ENCODE results near the gene PIH1D1. TPM values are rescaled to one million over a fixed set of nuclear protein-coding genes. Genes with fewer than 3 reads are reported as not detected.
A peak's percentile ranks its signal among the peaks of the same experiment; 100 is the strongest.

The PIH1D1 gene
- total and polyA plus RNA-seq, 2 experiments from 2014 or later = 72.1 to 79.8 TPM

DNA sequence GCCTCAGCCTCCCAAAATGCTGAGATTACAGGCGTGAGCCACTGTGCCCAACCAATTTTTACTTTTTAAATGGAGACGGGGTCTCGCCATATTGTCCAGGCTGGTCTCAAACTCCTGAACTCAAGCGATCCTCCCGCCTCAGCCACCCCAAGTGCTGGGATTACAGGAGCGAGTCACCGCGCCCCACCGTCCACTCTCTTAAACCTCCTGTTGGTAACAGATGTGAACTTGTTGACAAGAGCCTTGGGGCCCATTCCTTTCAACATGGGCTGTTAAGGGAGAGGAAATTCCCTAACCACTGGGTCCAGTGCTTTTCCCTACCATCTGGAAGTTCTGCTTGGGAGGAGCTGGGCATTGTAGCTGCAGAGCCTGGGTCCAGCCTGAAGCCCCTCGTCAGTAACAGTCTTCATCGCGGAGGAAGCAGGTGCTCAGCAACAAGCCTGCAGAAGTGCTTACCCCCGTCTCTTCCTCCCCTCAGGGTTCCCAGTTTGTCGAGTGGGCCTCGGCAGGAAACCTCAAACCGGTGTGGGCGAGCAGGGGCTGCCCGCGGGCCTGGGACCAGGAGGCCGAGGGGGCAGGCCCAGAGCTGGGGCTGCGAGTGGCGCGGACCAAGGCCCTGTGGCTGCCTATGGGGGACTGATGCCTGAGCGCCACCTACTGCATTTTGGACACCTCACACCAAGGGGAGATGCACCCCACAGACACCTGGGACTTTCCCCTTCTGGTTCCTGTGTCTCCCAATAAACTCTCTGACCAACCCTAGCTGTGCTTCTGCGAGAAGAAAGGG is 18.4 kb upstream of the PIH1D1 start:
- no peaks in the 10 kb centered on the region for H4K20me1 ChIP-seq (ENCODE audit: insufficient read depth, poor library complexity, severe bottlenecking)
- no peaks in the 10 kb centered on the region for H3K9me3 ChIP-seq (ENCODE audit: low read depth)
- no peaks in the 10 kb centered on the region for H3K79me2 ChIP-seq
- no peak overlapping the region for H2AFZ ChIP-seq
- H3K27ac ChIP-seq = no peak overlapping the region
- no peak overlapping the region for H3K4me3 ChIP-seq
- no peak for DNase-seq (ENCODE audit: low spot score)
- no peaks in the 10 kb centered on the region for H3K36me3 ChIP-seq (replicated peaks; ENCODE audit: insufficient read depth, low read depth)
- TF ChIP-seq EZH2 (IDR thresholded peaks at IDR 0.05; ENCODE audit: borderline replicate concordance) (no peak), EZH2phosphoT487 (IDR thresholded peaks at IDR 0.05; ENCODE audit: low read depth, severe bottlenecking, unreplicated experiment) (no peak)
- TF ChIP-seq, protein P1, sequence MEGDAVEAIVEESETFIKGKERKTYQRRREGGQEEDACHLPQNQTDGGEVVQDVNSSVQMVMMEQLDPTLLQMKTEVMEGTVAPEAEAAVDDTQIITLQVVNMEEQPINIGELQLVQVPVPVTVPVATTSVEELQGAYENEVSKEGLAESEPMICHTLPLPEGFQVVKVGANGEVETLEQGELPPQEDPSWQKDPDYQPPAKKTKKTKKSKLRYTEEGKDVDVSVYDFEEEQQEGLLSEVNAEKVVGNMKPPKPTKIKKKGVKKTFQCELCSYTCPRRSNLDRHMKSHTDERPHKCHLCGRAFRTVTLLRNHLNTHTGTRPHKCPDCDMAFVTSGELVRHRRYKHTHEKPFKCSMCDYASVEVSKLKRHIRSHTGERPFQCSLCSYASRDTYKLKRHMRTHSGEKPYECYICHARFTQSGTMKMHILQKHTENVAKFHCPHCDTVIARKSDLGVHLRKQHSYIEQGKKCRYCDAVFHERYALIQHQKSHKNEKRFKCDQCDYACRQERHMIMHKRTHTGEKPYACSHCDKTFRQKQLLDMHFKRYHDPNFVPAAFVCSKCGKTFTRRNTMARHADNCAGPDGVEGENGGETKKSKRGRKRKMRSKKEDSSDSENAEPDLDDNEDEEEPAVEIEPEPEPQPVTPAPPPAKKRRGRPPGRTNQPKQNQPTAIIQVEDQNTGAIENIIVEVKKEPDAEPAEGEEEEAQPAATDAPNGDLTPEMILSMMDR (IDR thresholded peaks at IDR 0.05; ENCODE audit: poor library complexity) = no peak
- no peak overlapping the region for H3K4me2 ChIP-seq
- no peaks in the 10 kb centered on the region for H3K9me2 ChIP-seq (replicated peaks; ENCODE audit: insufficient read depth)
- peaks cover 4% of the 10 kb centered on the region for H3K4me1 ChIP-seq (ENCODE audit: insufficient read depth)
- no peaks in the 10 kb centered on the region for H3K27me3 ChIP-seq
- WGBS (ENCODE audit: low lambda C conversion rate, missing lambda C conversion rate) = 95% methylated on average over 25 of the region's 25 CpGs

DNA sequence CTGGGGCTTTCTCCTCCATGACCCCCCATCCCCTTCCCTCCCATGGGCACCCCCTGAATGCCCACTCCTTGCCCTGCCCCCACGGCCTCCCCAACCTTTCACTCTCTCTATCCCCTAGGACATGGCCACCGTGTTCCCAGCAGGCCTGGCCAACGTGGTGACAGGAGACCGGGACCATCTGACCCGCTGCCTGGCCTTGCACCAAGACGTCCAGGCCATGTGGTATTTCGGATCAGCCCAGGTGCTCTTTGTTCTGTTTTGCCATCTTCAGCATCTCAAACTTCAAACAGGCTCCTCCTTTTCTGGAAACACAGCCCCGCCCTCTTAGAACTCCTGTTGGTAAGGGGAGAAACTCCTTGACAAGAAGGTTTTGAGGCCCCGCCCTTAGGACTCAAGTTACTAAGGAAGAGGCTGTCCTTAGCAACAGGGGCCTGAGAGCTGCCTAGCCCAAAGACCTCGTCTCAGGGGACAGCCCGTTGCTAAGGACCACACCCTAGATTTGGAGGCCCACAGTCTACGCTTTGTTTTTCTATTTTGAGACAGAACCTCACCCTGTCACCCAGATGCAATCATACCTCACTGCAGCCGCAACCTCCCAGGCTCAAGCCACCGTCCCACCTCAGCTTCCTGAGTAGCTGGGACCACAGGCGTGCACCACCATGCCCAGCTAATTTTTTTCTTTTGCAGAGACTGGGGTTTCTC is 17.3 kb upstream of the PIH1D1 start:
- no peaks in the 10 kb centered on the region for H3K9me2 ChIP-seq (replicated peaks; ENCODE audit: insufficient read depth)
- peaks cover 4% of the 10 kb centered on the region for H3K4me1 ChIP-seq (ENCODE audit: insufficient read depth)
- no peak overlapping the region for H2AFZ ChIP-seq
- DNase-seq (ENCODE audit: low spot score) = peak; percentile 75
- no peak overlapping the region for H3K4me2 ChIP-seq
- no peak overlapping the region for H3K4me3 ChIP-seq
- no peak for TF ChIP-seq EZH2 (IDR thresholded peaks at IDR 0.05; ENCODE audit: borderline replicate concordance)
- TF ChIP-seq, protein P1 (IDR thresholded peaks at IDR 0.05; ENCODE audit: poor library complexity) = no peak
- TF ChIP-seq EZH2phosphoT487 (IDR thresholded peaks at IDR 0.05; ENCODE audit: low read depth, severe bottlenecking, unreplicated experiment) = no peak
- H3K79me2 ChIP-seq = no peaks in the 10 kb centered on the region
- no peaks in the 10 kb centered on the region for H3K27me3 ChIP-seq
- H3K9me3 ChIP-seq (ENCODE audit: low read depth) = no peaks in the 10 kb centered on the region
- H3K36me3 ChIP-seq (replicated peaks; ENCODE audit: insufficient read depth, low read depth) = no peaks in the 10 kb centered on the region
- H3K27ac ChIP-seq = peak overlapping the region; percentile 58
- H4K20me1 ChIP-seq (ENCODE audit: insufficient read depth, poor library complexity, severe bottlenecking) = no peaks in the 10 kb centered on the region
- WGBS (ENCODE audit: low lambda C conversion rate, missing lambda C conversion rate) = 76% methylated on average over 15 of the region's 15 CpGs

DNA sequence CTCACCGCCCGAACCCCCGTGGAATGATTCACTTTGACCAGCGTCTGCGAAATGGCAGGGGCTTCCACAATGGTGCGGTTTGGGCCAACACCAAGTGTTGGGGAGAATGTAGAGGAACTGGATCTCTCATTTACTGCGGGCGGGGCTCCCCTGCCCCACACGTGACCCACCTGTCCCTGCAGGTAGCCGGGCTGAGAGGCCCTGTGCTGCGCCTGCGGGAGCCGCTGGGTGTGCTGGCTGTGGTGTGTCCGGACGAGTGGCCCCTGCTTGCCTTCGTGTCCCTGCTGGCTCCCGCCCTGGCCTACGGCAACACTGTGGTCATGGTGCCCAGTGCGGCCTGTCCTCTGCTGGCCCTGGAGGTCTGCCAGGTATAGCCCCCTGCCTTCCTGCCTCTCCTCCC is 16.6 kb upstream of the PIH1D1 start:
- Histone ChIP-seq H3K4me1 (ENCODE audit: insufficient read depth) (no peaks in the 10 kb centered on the region), H3K36me3 (replicated peaks; ENCODE audit: insufficient read depth, low read depth) (no peaks in the 10 kb centered on the region)
- no peak for TF ChIP-seq EZH2phosphoT487 (IDR thresholded peaks at IDR 0.05; ENCODE audit: low read depth, severe bottlenecking, unreplicated experiment)
- no peak for TF ChIP-seq EZH2 (IDR thresholded peaks at IDR 0.05; ENCODE audit: borderline replicate concordance)

DNA sequence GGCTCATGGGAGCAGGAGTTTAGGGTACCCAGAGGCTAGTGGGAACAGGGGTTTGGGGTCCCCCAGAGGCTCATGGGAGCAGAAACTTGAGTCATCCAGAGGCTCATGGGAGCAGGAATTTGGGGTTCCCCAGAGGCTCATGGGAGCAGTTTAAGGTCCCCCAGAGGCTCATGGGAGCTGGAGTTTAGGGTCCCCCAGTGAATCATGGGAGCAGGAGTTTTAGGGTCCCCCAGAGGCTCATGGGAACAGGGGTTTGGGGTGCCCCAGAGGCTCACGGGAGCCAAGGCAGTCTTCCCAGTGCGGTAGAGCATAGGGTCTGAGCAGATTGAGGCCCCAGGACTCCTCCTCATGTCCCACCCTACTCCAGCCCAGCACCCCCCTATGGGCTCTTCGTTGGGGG is 13.8 kb upstream of the PIH1D1 start:
- H3K27me3 ChIP-seq = no peaks in the 10 kb centered on the region
- H3K4me3 ChIP-seq = no peak overlapping the region
- no peak overlapping the region for H3K27ac ChIP-seq
- 98% methylated on average over 3 of the region's 3 CpGs for WGBS (ENCODE audit: low lambda C conversion rate, missing lambda C conversion rate)
- TF ChIP-seq EZH2phosphoT487 (IDR thresholded peaks at IDR 0.05; ENCODE audit: low read depth, severe bottlenecking, unreplicated experiment) (no peak), EZH2 (IDR thresholded peaks at IDR 0.05; ENCODE audit: borderline replicate concordance) (no peak)
- TF ChIP-seq, protein P1 (IDR thresholded peaks at IDR 0.05; ENCODE audit: poor library complexity) = no peak
- no peaks in the 10 kb centered on the region for H3K9me3 ChIP-seq (ENCODE audit: low read depth)
- no peaks in the 10 kb centered on the region for H3K9me2 ChIP-seq (replicated peaks; ENCODE audit: insufficient read depth)
- no peak for DNase-seq (ENCODE audit: low spot score)
- H3K79me2 ChIP-seq = no peaks in the 10 kb centered on the region
- H3K36me3 ChIP-seq (replicated peaks; ENCODE audit: insufficient read depth, low read depth) = no peaks in the 10 kb centered on the region
- no peak overlapping the region for H3K4me2 ChIP-seq
- no peaks in the 10 kb centered on the region for H3K4me1 ChIP-seq (ENCODE audit: insufficient read depth)
- no peaks in the 10 kb centered on the region for H4K20me1 ChIP-seq (ENCODE audit: insufficient read depth, poor library complexity, severe bottlenecking)
- H2AFZ ChIP-seq = no peak overlapping the region

More for the DNA sequence above, 16.6 kb upstream of the PIH1D1 start:
- no peak for DNase-seq (ENCODE audit: low spot score)
- Histone ChIP-seq H3K27me3 (no peaks in the 10 kb centered on the region), H3K27ac (peak overlapping the region; percentile 40), H3K9me2 (replicated peaks; ENCODE audit: insufficient read depth) (no peaks in the 10 kb centered on the region), H3K9me3 (ENCODE audit: low read depth) (no peaks in the 10 kb centered on the region), H4K20me1 (ENCODE audit: insufficient read depth, poor library complexity, severe bottlenecking) (no peaks in the 10 kb centered on the region), H2AFZ (no peak overlapping the region), H3K79me2 (no peaks in the 10 kb centered on the region), H3K4me2 (no peak overlapping the region), H3K4me3 (no peak overlapping the region)
- WGBS (ENCODE audit: low lambda C conversion rate, missing lambda C conversion rate) = 90% methylated on average over 19 of the region's 19 CpGs

Measured in hepatocyte (in vitro differentiated cells).